Testis (tissue), 3 donors: Measurements from ENCODE around the gene ZNF524. TPM values are rescaled to one million over a fixed set of nuclear protein-coding genes. Genes with fewer than 3 reads are reported as not detected.

ENCODE experiments used
- DNase-seq: peaks from one replicate; pipeline ENCODE4 v3.0.0-alpha.2; 2019
- H3K27ac ChIP-seq, 2 donors: fragments of 200-600 bp; sonication (generic); one replicate each; pipeline ENCODE4 v1.5.1; 2019
- H3K27me3 ChIP-seq: fragments of 200-600 bp; sonication (generic); one replicate; pipeline ENCODE4 v1.5.1; 2019
- H3K36me3 ChIP-seq: fragments of 200-600 bp; sonication (generic); one replicate; pipeline ENCODE4 v1.5.1; 2017; ENCODE audit warnings: low read depth; ENCODE audit errors: missing control alignments
- H3K4me1 ChIP-seq: fragments of 200-600 bp; sonication (generic); one replicate; pipeline ENCODE4 v1.5.1; 2019
- H3K4me3 ChIP-seq, 2 donors: fragments of 200-600 bp; sonication (generic); one replicate each; pipeline ENCODE4 v1.5.1; 2017 to 2019
- H3K9me3 ChIP-seq: fragments of 200-600 bp; sonication (generic); one replicate; pipeline ENCODE4 v1.5.1; 2017
- POLR2A ChIP-seq: fragments of 450-650 bp; IDR thresholded peaks from one replicate; pipeline ENCODE4 v1.6.1; 2017; ENCODE audit warnings: antibody characterized with exemption, mild to moderate bottlenecking, moderate library complexity
- WGBS, 2 donors: methylation state at CpG; one replicate each; pipeline ENCODE4 v1.1.5; 2018; 5-methylcytosine and 5-hydroxymethylcytosine counted together
- intact Hi-C: fragments of 100-400 bp; cut with DNase I; formaldehyde crosslinking; loops from one replicate; pipeline ENCODE4 v1.15.1; 2023; ENCODE audit warnings: low total_unique reads
- polyA plus RNA-seq: library from polyadenylated mRNA; stranded (reverse); fragments of 350-450 nt; fragmentation: Illumina TruSeq; extraction: RNeasy Lipid Tissue Mini Kit (QIAGEN cat#74804); gene quantifications from one replicate; pipeline ENCODE4 v1.2.3, GENCODE V29; 2014; ENCODE audit warnings: low read depth, low replicate concordance; ENCODE audit not compliant: insufficient read depth
- total RNA-seq, 2 donors: library from RNA; depleted of rRNA; stranded (reverse); fragments of >200 nt; gene quantifications; one replicate each; pipeline ENCODE4 v1.2.3, GENCODE V29; 2016
- TF ChIP-seq, protein P1 (sequence below), 3 experiments: fragments of 450-650 bp in 2 of 3; fragments of 200-600 bp in 1 of 3; sonication (generic) in 1 of 3; IDR thresholded peaks; one replicate each; pipeline ENCODE4 v1.5.1; 2016 to 2019; ENCODE audit warnings: antibody characterized with exemption in 3 of 3, mild to moderate bottlenecking in 2 of 3, moderate library complexity in 1 of 3

Gene ZNF524
- total and polyA plus RNA-seq, 3 donors from 2014 or later, result 8.5 to 29.4 (median 25.0) TPM

DNA sequence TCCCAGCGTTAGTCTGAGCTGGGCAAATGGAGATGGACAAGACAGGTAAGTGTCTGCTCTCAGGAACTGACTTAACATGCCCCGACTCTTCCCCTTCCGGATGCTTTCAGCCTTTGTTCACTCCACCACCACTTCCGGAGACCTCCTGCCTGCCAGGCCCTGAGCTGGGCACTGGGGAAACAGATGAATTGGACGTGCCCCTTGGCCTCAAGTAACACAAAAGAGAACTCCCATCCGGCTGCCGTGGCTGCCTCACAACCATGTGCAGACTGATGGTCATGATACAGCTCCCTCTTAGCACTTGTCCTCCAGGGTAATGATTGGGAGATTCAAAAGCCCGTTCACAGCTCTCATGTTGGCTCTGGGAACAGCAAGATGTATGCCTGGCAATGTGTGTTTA is 17.3 kb downstream of the ZNF524 start:
- Histone ChIP-seq H3K36me3 (no peaks in the 10 kb centered on the region), H3K4me1 (peaks cover 2% of the 10 kb centered on the region), H3K27ac (no peak overlapping the region), H3K4me3 (no peak overlapping the region), H3K9me3 (no peaks in the 10 kb centered on the region), H3K27me3 (no peaks in the 10 kb centered on the region)
- DNase-seq, result no peak
- intact Hi-C loops, result no loop called here
- WGBS, 2 donors, result 79 to 80% methylated on average over 6 to 8 of the region's 8 CpGs
- TF ChIP-seq, protein P1, sequence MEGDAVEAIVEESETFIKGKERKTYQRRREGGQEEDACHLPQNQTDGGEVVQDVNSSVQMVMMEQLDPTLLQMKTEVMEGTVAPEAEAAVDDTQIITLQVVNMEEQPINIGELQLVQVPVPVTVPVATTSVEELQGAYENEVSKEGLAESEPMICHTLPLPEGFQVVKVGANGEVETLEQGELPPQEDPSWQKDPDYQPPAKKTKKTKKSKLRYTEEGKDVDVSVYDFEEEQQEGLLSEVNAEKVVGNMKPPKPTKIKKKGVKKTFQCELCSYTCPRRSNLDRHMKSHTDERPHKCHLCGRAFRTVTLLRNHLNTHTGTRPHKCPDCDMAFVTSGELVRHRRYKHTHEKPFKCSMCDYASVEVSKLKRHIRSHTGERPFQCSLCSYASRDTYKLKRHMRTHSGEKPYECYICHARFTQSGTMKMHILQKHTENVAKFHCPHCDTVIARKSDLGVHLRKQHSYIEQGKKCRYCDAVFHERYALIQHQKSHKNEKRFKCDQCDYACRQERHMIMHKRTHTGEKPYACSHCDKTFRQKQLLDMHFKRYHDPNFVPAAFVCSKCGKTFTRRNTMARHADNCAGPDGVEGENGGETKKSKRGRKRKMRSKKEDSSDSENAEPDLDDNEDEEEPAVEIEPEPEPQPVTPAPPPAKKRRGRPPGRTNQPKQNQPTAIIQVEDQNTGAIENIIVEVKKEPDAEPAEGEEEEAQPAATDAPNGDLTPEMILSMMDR (IDR thresholded peaks at IDR 0.05), result no peak
- TF ChIP-seq POLR2A, result no peak

DNA sequence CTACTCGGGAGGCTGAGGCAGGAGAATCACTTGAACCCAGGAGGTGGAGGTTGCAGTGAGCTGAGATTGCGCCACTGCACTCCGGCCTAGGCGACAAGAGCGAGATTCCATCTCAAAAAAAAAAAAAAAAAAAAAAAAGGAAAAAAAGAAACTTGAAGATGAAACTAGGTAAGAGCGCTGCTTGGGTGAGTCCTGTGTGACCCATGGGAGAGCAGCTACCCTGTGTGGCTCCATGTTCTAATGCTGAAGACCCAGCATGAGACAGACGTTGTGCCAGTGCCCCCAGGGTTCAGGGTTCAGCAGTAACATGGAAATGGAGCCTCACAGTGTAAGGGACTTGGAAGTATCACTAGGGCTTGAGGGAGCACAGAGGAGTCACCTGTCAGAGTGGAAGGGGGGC is 18.3 kb downstream of the ZNF524 start:
- no peak for DNase-seq
- Histone ChIP-seq H3K9me3 (no peaks in the 10 kb centered on the region), H3K4me1 (peaks cover 12% of the 10 kb centered on the region), H3K27ac (no peak overlapping the region), H3K27me3 (no peaks in the 10 kb centered on the region), H3K4me3 (no peak overlapping the region), H3K36me3 (no peaks in the 10 kb centered on the region)
- TF ChIP-seq, protein P1 (IDR thresholded peaks at IDR 0.05), result no peak
- no peak for TF ChIP-seq POLR2A
- intact Hi-C loops, result no loop called here
- WGBS, 2 donors, result 86 to 88% methylated on average over 7 of the region's 7 CpGs

DNA sequence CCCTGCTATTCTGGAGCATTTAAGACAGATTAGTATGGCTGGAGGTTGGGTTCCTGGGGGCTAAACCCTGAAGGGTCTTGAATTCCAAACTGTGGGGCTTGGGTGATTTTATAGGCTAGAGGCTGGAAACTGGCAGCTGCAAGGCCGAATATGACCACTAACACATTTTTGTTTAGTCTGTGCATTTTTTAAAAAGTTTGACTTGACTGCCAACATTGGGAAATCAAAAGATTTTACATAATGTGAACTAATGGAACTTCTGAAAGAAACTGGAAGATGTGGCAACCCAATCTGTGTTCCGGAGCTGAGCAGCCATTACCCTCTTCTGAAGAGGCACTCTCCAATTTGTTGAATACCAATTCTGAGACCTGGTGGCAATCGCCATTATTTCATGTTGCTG is 19.2 kb downstream of the ZNF524 start:
- intact Hi-C loops, result no loop called here
- Histone ChIP-seq H3K4me3 (no peak overlapping the region), H3K4me1 (peaks cover 15% of the 10 kb centered on the region), H3K27me3 (no peaks in the 10 kb centered on the region), H3K9me3 (no peaks in the 10 kb centered on the region), H3K27ac (no peak overlapping the region), H3K36me3 (no peaks in the 10 kb centered on the region)
- TF ChIP-seq, protein P1 (IDR thresholded peaks at IDR 0.05), result no peak
- TF ChIP-seq POLR2A, result no peak
- DNase-seq, result no peak
- 83 to 86% methylated on average over 3 of the region's 3 CpGs for WGBS, 2 donors

DNA sequence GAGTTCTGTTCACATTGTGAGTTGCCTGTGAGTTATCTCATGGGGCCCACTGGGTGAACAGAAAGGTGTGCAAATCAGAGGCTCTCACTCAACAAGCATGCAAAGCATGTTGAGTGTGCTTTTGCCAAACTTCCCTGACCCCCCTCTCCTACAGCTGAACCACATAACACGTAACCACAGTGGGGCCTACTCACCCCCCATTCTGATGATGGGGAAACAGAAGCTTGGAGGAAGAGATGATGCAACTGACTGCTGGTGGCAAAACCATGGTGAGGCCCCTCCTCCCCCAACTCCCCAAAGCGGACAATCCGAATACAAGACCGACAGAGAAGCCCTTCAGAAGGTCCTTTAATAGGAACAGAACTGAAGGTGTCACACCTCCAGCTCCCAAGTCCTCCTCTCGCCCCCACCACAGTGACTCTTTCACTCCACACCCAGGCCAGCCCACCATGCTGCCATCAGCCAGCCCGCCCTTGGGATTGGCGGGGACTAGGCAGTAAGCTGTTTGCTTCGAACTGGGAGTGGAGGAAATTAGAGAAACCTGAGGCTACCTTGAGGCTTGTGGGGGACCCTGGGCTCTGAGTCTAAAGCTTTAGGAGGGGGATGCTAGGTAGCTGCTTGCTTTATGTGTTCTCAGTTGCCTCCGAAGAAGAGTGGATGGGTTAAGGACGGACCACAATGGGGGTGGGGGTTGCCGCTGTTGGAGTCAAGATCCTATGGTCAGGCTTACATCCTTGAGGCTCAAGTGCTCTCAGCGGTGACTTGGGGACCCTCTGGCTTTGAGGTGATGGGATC is 20.5 kb downstream of the ZNF524 start:
- intact Hi-C loops, result no loop called here
- no peaks in the 10 kb centered on the region for H3K27me3 ChIP-seq
- no peak for TF ChIP-seq POLR2A
- TF ChIP-seq, protein P1 (IDR thresholded peaks at IDR 0.05), result no peak
- no peak overlapping the region for H3K4me3 ChIP-seq
- H3K4me1 ChIP-seq, result peaks cover 20% of the 10 kb centered on the region
- WGBS, 2 donors, result 87 to 88% methylated on average over 11 to 12 of the region's 12 CpGs
- no peak overlapping the region for H3K27ac ChIP-seq
- H3K36me3 ChIP-seq, result no peaks in the 10 kb centered on the region
- no peak for DNase-seq
- H3K9me3 ChIP-seq, result no peaks in the 10 kb centered on the region

DNA sequence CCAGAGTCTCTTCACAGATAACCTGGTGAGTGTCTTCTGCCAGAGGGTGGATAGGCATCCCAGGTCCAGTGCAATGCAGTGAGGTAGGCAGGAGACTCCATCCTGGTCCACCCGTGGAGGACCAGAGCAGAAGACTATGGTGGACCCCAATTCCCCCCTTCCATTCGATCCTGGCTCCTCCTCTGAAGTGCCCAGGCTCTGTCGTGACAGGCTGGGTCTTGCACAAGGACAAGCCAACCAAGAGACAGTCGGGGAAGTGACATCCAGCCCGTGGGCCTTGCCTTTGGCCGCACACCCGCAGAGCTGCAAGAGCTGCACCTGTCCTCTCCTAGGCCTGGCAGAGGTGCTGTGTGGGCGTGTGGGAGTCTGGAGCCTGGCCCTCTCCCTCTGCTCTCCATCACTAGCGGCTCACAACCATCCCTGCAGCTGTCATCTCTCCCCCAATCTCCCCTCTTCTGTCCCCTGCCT is 21.2 kb downstream of the ZNF524 start:
- intact Hi-C loops, result no loop called here
- Histone ChIP-seq H3K36me3 (no peaks in the 10 kb centered on the region), H3K27ac (no peak overlapping the region), H3K4me3 (no peak overlapping the region), H3K27me3 (no peaks in the 10 kb centered on the region), H3K9me3 (no peaks in the 10 kb centered on the region), H3K4me1 (peaks cover 20% of the 10 kb centered on the region)
- 41 to 61% methylated on average over 2 to 9 of the region's 9 CpGs for WGBS, 2 donors
- no peak for TF ChIP-seq POLR2A
- no peak for DNase-seq
